Measurements from ENCODE around the gene HNF4A.

HNF4A gene

DNA sequence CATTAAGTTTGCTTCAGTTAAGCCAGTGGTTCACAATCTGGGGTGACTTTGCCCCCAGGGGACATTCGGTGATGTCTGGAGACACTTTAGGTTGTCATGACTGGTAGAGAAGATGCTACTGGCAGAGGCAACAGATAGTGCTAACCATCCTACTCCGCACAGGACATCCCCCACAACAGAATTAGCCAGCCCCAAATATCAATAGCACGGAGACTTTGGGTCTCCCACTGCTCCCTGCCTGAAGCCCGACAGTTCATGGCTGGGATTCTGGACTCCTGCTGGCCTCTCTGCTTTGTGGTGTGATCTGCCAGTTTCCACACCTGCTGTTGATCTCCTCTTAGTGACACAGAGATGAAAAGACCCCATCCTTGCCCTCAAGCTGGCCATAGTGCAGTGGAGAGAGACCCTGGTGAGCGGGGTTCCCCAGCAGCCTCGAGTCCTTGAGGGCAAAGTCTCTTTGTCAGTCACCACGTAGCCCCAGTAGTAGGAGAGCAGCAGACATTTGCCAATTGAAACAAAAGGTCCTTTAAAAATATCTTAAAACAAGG, 95.5 kb downstream of the HNF4A start:
- TF ChIP-seq ZFX (IDR thresholded peaks at IDR 0.05; ENCODE audit: borderline replicate concordance) (no peak), CTCF (IDR thresholded peaks at IDR 0.05) (no peak)
- H3K27ac ChIP-seq, result peak overlapping the region; percentile 88

DNA sequence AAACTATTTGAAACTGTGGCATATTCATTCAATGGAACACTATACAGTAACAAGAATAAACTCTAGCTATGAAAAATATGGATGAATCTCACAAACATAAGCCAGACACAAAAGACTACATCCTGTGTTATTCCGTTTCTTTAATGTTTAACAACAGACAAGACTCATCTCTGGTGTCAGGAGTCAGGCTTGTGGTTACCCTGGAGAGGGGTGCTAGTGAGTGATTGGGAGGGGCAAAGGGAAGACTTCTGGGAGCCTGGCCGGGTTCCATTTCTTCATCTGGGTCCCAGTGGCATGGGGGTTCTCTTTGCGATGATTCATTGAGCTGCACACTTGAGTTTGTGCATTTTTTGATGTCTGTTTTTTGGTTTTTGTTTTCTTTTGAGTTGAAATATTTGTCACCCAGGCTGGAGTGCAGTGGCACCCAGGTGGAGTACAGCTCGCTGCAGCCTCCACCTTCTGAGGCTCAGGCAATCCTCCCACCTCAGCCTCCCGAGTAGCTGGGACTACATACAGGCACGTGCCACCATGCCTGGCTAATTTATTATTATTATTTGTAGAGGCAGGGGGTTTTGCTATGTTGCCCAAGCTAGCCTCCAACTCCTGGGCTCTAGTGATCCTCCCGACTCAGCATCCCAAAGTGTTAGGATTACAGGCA, 98.9 kb downstream of the HNF4A start:
- H3K27ac ChIP-seq, result no peak overlapping the region
- TF ChIP-seq ZFX (IDR thresholded peaks at IDR 0.05; ENCODE audit: borderline replicate concordance), result no peak

DNA sequence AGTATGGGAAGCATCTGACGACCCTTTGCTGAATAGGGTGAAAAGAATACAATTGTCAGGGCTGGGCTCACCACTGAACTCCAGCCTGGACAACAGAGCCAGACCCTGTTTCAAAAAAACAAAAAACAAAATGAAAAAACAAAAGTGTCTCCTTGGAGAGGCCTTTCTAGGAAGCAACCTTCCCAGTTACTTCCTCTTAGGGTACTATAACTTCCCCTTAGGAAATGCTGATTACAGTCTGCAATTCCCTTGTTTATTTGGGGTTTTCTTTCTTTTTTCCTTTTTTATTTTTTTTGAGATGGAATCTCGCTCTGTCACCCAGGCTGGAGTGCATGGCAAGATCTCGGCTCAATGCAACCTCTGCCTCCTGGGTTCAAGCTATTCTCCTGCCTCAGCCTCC, 99.6 kb downstream of the HNF4A start:
- H3K27ac ChIP-seq, result no peak overlapping the region
- TF ChIP-seq CTCF (IDR thresholded peaks at IDR 0.05) (no peak), ZFX (IDR thresholded peaks at IDR 0.05; ENCODE audit: borderline replicate concordance) (no peak)

GRCh38 chr20:44456611-44457010, 101.1 kb downstream of the HNF4A start:
- H3K27ac ChIP-seq, result no peak overlapping the region
- TF ChIP-seq CTCF (IDR thresholded peaks at IDR 0.05), result no peak
- no peak for TF ChIP-seq ZFX (IDR thresholded peaks at IDR 0.05; ENCODE audit: borderline replicate concordance)

GRCh38 chr20:44457016-44457415, 101.5 kb downstream of the HNF4A start:
- TF ChIP-seq CTCF (IDR thresholded peaks at IDR 0.05) (no peak), ZFX (IDR thresholded peaks at IDR 0.05; ENCODE audit: borderline replicate concordance) (no peak)

DNA sequence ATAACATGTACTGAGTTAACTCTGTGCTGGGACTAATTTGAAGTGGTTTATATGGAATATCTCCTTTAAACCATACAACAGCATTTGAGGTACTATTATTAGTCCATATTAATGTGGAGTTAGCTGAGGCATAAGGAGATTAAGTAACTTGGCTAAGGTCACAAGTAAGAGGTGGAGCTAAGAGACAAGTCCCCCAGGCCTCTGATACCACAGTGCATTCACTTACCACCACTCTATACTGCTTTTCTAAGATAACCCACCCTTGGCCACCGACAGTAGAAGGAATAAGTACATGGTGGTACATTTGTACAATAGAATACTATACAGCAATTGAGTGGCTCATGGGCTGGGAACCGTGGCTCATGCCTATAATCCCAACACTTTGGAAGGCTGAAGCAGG, 103.8 kb downstream of the HNF4A start:
- TF ChIP-seq CTCF (IDR thresholded peaks at IDR 0.05), result no peak
- TF ChIP-seq ZFX (IDR thresholded peaks at IDR 0.05; ENCODE audit: borderline replicate concordance), result no peak
- H3K27ac ChIP-seq, result no peak overlapping the region

More at GRCh38 chr20:44457016-44457415, 101.5 kb downstream of the HNF4A start:
- H3K27ac ChIP-seq, result no peak overlapping the region

- TF ChIP-seq CTCF (IDR thresholded peaks at IDR 0.05) (peak; percentile 73), ZFX (IDR thresholded peaks at IDR 0.05; ENCODE audit: borderline replicate concordance) (no peak)
- no peak overlapping the region for H3K27ac ChIP-seq
These were observed 105.3 kb downstream of the HNF4A start for GRCh38 chr20:44460795-44461141.

Data from 22Rv1 (cell line).